Lower leg skin (tissue), 3 donors: ENCODE results near the gene CDYL2.

Source experiments
- CTCF ChIP-seq, 3 donors: fragments of 450-650 bp; IDR thresholded peaks; one replicate each; pipeline ENCODE4 v1.5.1; 2016; ENCODE audit warnings: antibody characterized with exemption in 3 of 3, mild to moderate bottlenecking in 3 of 3, moderate library complexity in 2 of 3
- POLR2A ChIP-seq, 2 donors: fragments of 450-650 bp; IDR thresholded peaks; one replicate each; pipeline ENCODE4 v1.6.1; 2016 to 2017; ENCODE audit warnings: antibody characterized with exemption in 2 of 2, mild to moderate bottlenecking in 1 of 2, moderate library complexity in 1 of 2

GRCh38 chr16:80607204-80607603 lies 197.2 kb downstream of the CDYL2 start:
- no peak for TF ChIP-seq CTCF (IDR thresholded peaks at IDR 0.05)
- TF ChIP-seq POLR2A (IDR thresholded peaks at IDR 0.05): no peak
